Measurements from ENCODE around the gene PAGE2B. TPM values are rescaled to one million over a fixed set of nuclear protein-coding genes. Genes with fewer than 3 reads are reported as not detected.

The PAGE2B gene
- total RNA-seq, 1 donor from 2014 or later = not detected

GRCh38 chrX:55123900-55124299, 49.1 kb downstream of the PAGE2B start:
- no peak for DNase-seq (ENCODE audit: low read depth)
- TF ChIP-seq, protein P1, sequence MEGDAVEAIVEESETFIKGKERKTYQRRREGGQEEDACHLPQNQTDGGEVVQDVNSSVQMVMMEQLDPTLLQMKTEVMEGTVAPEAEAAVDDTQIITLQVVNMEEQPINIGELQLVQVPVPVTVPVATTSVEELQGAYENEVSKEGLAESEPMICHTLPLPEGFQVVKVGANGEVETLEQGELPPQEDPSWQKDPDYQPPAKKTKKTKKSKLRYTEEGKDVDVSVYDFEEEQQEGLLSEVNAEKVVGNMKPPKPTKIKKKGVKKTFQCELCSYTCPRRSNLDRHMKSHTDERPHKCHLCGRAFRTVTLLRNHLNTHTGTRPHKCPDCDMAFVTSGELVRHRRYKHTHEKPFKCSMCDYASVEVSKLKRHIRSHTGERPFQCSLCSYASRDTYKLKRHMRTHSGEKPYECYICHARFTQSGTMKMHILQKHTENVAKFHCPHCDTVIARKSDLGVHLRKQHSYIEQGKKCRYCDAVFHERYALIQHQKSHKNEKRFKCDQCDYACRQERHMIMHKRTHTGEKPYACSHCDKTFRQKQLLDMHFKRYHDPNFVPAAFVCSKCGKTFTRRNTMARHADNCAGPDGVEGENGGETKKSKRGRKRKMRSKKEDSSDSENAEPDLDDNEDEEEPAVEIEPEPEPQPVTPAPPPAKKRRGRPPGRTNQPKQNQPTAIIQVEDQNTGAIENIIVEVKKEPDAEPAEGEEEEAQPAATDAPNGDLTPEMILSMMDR (conservative IDR thresholded peaks at IDR 0.05; ENCODE audit: low read depth, low read length) = no peak
- no peak overlapping the region for H3K4me3 ChIP-seq (ENCODE audit: low read depth, low read length)

DNA sequence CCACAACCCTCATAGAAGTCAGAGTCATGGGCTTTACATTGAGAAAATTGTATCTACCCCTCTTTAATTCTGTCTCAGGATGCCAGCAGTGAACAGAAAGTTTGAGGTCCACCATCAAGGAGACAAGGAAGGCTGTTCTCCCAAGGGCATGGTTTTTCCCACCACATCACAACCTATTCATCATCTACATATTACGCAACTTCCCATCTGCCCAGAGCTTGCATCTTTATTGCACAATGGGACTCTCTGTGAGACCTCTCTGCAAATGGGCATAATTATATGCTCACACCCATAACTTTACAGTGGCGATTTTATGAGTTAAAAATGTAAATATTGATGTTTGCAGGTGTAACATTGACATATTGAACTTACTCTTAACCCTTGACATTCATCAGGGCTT, 52.9 kb downstream of the PAGE2B start:
- TF ChIP-seq, protein P1 (conservative IDR thresholded peaks at IDR 0.05; ENCODE audit: low read depth, low read length) = no peak
- no peak for DNase-seq (ENCODE audit: low read depth)
- H3K4me3 ChIP-seq (ENCODE audit: low read depth, low read length) = no peak overlapping the region

Other genes with a start within 250 kb of the PAGE2B start
- gene TRO, start 154.2 kb upstream of the PAGE2B start, total RNA-seq = 6.1 and 15.0 TPM in 2 replicates
- gene PFKFB1, start 80.8 kb upstream of the PAGE2B start, total RNA-seq = 0.58 TPM in 1 of 2 replicates, not detected in the other
- gene APEX2, start 74.7 kb upstream of the PAGE2B start, total RNA-seq = 17.0 and 25.0 TPM in 2 replicates
- not detected in 2 replicates for gene ALAS2, start 44.1 kb upstream of the PAGE2B start, total RNA-seq
- gene PAGE2, start 14.0 kb downstream of the PAGE2B start, total RNA-seq = not detected in 2 replicates
- not detected in 2 replicates for gene PAGE5, start 145.3 kb downstream of the PAGE2B start, total RNA-seq
- gene PAGE3, start 189.9 kb downstream of the PAGE2B start, total RNA-seq = not detected in 2 replicates

Measured in epithelial cell of proximal tubule (primary cell).